NCI-H2171 treated with DMSO at 0.1 percent for 48 hours (cell line): ENCODE measurements around the gene ECM1.

ENCODE experiments used
- DNase-seq: peaks from one replicate; lab custom pipeline; 2025; lab: John Stamatoyannopoulos, UW

Gene ECM1

GRCh38 chr1:150512846-150513245 lies 4.9 kb downstream of the ECM1 start:
- DNase-seq: no peak

GRCh38 chr1:150513351-150513791 lies 5.5 kb downstream of the ECM1 start:
- peak; percentile 56 for DNase-seq

GRCh38 chr1:150514260-150514659 lies 6.4 kb downstream of the ECM1 start:
- DNase-seq: no peak

- DNase-seq: no peak
Observed at GRCh38 chr1:150514913-150515327, 7.0 kb downstream of the ECM1 start.

- peak; percentile 95 for DNase-seq
Observed at GRCh38 chr1:150515328-150516049, 7.6 kb downstream of the ECM1 start, which contains the start of gene FALEC. FALEC (plus strand) TSS chr1:150515752.

GRCh38 chr1:150516050-150516591 lies 8.2 kb downstream of the ECM1 start:
- DNase-seq: peak; percentile 66

GRCh38 chr1:150516616-150517015 lies 8.7 kb downstream of the ECM1 start:
- DNase-seq: no peak

GRCh38 chr1:150521196-150521968 lies 13.5 kb downstream of the ECM1 start:
- no peak for DNase-seq

GRCh38 chr1:150525348-150525747 lies 17.4 kb downstream of the ECM1 start:
- no peak for DNase-seq

GRCh38 chr1:150528196-150528595 lies 20.3 kb downstream of the ECM1 start:
- no peak for DNase-seq

- no peak for DNase-seq
Observed at GRCh38 chr1:150529017-150529416, 21.1 kb downstream of the ECM1 start.

- peak; percentile 79 for DNase-seq
Observed at GRCh38 chr1:150530491-150531159, 22.7 kb downstream of the ECM1 start.

- no peak for DNase-seq
Observed at GRCh38 chr1:150532860-150533259, 25.0 kb downstream of the ECM1 start.

- no peak for DNase-seq
Observed at GRCh38 chr1:150534002-150534401, 26.1 kb downstream of the ECM1 start.

- DNase-seq: no peak
Observed at GRCh38 chr1:150535511-150536287, 27.8 kb downstream of the ECM1 start.

GRCh38 chr1:150536836-150537731 lies 29.2 kb downstream of the ECM1 start:
- DNase-seq: no peak

GRCh38 chr1:150537732-150538684 lies 30.1 kb downstream of the ECM1 start:
- no peak for DNase-seq

GRCh38 chr1:150543500-150544143 lies 35.7 kb downstream of the ECM1 start:
- DNase-seq: no peak

- DNase-seq: no peak
Observed at GRCh38 chr1:150544204-150544603, 36.3 kb downstream of the ECM1 start.
